Cardiac septum (tissue), 1 donor: ENCODE data around the gene WDR76. TPM values are rescaled to one million over a fixed set of nuclear protein-coding genes. Genes with fewer than 3 reads are reported as not detected.

Source experiments
- DNase-seq: peaks from one replicate; pipeline ENCODE4 v3.0.0-alpha.2; 2020; ENCODE audit warnings: low spot score
- intact Hi-C: fragments of 100-400 bp; cut with DNase I; formaldehyde crosslinking; loops from one replicate; pipeline ENCODE4 v1.14.0; 2022
- total RNA-seq: library from RNA; stranded (reverse); fragmentation: NEBNext Ultra II Directional; extraction: Animal tissue kit (Norgen Biotek cat#: 25700); gene quantifications from one replicate; pipeline ENCODE4 v1.2.1, GENCODE V29; 2021
- donor health status: DM: no; HTN: no; CAD: no.

The WDR76 gene
- total RNA-seq, 1 donor from 2014 or later, result 0.97 TPM

DNA sequence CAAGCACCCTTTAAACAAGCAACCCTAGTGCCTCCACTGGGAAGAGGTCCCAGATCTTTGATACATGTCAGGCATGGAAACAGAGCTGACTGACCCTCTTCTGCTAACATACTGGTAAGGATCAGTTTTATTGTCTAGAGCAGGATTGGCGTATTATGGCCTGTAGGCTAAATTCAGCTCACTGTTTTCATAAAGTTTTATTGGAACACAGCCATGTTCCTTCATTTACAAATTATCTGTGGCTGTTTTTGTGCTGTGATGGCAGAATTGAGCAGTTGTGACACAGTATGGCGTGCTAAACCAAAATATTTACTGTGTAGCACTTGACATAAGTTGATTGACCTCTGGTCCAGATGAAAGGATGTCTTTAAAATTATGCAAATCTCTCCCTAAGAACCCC lies 45.0 kb downstream of the WDR76 start:
- intact Hi-C loops, result loop anchor here (5.0 kb wide), 1 partner anchor 195 kb away; no protein-coding TSS in a partner anchor

DNA sequence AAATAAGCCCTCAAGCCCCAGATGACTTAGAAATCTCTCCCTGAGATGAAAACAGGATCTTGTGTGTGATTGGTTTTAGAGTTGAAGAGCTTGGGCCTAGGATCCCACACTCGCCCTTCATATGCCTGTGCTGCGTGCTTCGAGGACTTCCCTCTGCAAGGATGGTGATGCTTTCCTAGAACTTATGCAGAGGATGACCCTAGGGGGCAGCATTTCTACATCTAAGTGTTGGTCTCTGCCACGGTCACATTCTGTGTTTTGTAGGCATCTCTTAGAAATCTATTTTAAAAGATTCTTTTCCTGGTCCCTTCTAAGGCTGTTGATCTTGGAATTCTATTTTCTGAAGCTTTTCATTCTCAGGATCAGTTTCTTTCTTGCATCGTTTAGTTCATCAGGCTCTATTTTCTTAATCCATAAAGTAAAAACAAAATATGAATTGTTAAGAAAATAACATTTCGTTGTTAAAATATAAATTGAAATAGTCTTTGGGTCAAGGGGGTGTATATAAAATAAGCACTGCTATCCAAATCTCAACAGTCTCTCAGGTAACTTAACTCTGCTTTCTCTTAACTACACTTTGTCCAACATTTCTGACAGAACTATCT lies 45.7 kb downstream of the WDR76 start:
- no peak for DNase-seq
- intact Hi-C loops, result loop anchor here (5.0 kb wide), 1 partner anchor 195 kb away; no protein-coding TSS in a partner anchor

More for the DNA sequence above, 45.0 kb downstream of the WDR76 start:
- no peak for DNase-seq

DNA sequence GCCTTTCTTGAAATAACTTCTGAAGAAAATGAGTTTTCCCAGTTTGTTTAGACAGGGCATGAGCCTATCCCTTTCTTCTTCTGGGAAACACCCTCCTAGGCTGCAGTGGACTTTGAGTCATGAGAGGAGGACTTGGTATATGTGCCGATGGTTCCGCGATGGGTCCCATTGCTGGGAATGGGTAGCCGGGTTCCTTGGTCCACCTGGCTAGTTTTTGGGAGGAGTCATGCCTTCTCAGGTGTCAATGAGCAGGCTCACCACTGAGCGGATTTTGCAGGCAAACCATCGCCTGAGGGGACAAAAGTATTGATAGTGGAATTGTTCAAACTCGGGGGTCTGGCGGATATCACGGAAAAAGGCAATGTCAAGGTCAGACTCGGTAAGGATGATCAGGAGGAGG lies 46.8 kb downstream of the WDR76 start:
- intact Hi-C loops, result loop anchor here (5.0 kb wide), 1 partner anchor 194 kb away; no protein-coding TSS in a partner anchor
- no peak for DNase-seq

DNA sequence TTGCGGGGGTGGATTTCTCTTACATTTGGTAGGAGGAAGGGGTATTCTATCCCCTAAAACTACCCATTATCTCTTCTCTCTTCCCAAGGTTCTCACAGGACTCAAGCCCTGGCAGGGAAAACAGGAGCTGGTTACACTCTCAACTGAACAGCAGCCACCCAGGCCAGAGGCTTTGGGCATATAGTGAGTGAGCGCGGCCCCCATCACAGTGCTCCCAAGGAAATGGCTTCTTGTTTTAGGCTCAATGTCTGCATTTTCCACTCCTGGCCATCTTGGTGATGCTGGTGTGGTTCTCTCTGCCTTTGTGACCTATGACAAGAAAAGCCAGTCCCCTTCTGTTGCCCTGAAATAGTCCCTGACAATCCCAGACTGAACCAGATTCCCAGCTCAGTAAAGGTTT lies 50.1 kb downstream of the WDR76 start:
- intact Hi-C loops, result loop anchor here (1.0 to 5.0 kb wide), 2 partner anchors 17 to 35 kb away; no protein-coding TSS in a partner anchor
- DNase-seq, result no peak

DNA sequence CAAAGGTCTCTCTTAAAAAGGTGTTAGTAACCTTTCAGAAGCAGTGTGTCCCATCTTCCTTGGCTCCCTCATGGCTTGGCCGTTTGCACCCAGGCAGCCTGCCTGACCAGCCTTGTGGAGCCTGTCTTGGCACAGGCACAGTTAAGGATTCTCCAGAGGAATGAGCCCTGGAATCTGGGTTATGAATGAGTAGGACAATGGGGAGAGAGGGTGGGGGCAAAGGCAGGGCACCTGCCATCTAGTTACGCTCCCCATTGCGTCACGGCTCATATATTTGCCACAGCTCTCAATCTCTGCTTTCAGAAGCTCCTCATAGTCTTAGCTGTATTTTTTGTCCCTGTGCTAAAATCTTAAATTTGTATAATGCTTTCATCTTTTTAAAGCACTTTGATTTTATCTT lies 50.6 kb downstream of the WDR76 start:
- no peak for DNase-seq
- intact Hi-C loops, result loop anchor here (1.0 to 5.0 kb wide), 2 partner anchors 17 to 35 kb away; no protein-coding TSS in a partner anchor

DNA sequence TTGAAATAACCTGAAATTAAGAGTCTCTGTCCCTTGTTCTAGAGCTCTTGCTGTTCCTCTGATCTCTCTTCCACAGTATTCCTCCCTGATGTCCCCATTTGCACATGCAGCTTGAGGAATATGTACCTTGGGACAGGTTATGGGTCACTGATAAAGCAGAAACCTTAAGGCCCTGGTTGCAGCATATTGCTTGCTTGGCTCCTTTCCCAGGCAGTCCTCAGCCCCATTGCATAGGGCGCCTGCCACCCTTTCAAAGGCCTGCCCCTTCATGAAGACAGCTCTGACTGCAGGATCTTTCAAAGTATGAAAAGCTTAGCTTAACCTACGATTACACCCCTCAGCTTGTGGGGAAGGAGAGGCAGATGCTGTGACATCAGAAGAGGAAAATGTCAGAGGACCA lies 51.6 kb downstream of the WDR76 start:
- no peak for DNase-seq
- intact Hi-C loops, result loop anchor here (5.0 kb wide), 1 partner anchor 34 kb away; no protein-coding TSS in a partner anchor

DNA sequence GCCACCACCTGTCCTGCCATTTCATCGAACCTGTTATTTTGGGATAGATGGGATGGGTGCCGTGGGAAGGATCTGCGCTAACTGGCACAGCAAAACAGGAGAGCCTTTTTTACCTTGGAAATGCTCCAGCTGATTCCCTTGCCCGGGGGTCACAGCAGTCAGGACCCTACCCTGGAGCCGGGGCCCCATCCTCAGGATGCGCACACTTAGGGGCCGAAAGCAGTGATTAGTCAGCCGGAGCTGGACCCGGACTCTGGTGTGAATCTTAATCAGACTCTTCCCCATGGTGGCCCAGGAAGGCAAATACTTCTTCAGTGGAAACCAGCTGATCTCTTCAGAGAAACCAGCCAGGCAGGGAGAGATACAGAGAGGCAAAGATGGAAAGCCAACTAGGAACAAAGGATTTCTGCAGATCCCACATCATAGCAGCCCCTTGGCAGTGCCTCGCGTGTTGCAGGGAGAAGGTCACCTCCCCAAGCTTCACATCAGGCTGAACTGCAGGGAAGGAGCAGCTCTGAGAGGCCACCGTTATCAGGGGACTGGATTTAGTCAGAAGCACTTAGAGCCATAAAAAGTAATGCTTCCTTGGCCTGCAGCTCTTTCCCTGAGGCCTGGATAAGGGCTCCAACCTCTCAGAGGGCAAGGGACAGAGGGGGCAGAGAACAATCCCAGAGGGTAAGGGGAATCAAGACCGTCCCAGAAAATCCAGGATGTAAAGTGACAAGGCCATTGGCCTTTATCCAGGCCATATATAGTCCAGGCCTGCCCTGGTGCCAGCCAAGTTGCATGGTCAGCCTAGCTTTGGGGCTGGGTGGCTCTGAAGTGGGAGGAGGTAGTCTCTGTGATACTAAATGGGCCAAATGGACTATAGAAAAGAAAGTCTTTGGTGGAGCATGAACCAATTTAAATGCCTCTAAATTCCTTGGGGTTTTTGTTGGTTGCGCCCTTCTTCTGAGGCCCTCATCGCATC lies 52.9 kb downstream of the WDR76 start:
- DNase-seq, result peak; percentile 76
- intact Hi-C loops, result loop anchor here (5.0 kb wide), 1 partner anchor 33 kb away; no protein-coding TSS in a partner anchor

DNA sequence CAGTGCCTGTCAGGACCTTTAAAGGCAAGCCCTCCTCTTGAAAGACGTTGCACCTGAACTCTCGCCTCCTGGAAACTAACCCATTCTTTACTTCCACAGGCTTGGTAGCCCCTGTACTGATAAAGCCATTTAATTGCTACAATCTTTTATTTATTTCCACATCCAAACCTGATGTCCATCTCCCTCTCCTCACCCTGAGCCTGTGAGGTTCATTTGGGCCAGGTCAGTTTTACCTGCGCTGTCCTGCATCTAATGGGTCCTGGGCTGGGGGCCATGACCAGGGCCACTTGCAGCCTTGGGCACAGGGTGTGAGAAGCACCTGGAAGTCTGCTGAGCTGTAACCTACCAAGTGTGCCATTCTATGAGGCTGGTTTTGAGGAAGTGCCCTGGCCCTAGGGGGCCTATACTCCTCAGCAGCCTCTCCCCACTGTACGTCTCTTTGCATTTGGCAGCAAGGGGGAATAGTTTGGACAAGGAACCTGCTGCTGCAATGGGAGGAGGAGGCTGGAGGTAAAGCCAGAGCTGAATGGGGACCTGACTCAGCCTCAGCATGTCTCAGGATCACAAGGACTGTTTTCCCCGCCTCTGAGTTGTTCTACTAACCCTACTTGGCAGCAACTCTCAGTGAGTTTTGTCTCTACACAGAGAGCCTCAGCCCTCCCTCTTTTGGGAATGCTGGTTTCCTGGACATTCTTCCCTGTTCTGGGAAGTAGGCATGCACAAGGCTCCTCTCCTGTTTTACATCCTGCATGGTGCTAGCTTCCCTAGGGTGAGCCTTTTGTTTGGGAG lies 53.8 kb downstream of the WDR76 start:
- intact Hi-C loops, result no loop called here
- DNase-seq, result peak; percentile 71

DNA sequence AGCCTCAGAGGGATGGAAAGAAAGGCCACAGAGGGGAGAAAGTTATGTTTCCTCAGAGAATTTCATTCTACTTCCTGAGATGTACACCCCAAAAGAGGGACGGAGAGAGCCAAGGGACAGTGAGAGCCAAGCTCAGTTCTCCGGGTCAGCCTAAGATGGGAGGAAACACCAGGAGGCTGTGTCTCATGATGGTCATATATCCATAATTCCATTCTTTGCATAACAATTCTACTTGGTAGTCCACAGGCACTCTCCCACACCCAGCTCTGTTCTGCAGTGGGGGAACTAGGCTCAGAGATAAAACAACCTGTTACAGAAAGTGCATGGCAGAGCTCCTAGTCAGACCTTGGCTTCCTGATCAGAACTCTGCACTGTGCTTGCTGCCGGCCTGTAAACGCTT lies 54.4 kb downstream of the WDR76 start:
- intact Hi-C loops, result no loop called here
- DNase-seq, result peak; percentile 65

DNA sequence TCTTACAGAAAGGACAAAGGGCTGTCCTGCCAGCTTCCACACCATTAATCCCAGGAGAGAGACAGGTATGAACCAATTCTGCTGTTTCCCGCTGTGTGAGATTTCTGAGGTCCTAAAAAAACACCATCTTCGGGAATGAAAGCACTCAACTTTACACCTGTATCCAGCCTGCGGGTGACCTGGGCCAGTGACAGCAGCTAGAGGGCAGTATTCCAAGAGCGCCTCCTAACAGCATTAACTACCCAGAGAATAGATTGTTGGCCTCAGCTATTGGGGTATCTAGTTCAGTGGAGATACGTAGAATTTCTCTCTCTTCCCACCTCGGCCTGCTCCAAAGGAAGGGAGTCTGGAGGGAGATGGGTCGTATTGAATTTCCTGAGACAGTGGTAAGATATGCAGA lies 55.1 kb downstream of the WDR76 start:
- peak; percentile 35 for DNase-seq
- intact Hi-C loops, result no loop called here

DNA sequence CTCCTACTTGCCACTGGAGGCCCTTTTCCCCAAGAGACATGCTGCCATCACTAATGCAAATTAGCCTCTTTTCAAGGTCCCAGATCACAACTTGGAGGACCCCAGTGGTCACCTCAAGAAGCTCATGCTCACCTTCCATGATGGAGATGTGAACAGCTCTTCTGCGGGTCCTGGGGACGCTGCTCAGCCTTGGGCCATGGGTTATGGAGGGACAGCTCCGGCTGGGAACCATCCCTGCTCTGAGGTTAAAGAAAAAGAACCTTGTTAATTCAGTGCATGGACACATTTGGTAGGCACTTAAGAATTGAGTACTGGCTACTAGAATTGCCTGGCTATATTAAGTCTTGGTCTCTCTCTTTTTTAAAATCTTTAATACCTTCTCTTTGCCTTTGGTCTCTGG lies 56.8 kb downstream of the WDR76 start:
- intact Hi-C loops, result no loop called here
- peak; percentile 14 for DNase-seq

DNA sequence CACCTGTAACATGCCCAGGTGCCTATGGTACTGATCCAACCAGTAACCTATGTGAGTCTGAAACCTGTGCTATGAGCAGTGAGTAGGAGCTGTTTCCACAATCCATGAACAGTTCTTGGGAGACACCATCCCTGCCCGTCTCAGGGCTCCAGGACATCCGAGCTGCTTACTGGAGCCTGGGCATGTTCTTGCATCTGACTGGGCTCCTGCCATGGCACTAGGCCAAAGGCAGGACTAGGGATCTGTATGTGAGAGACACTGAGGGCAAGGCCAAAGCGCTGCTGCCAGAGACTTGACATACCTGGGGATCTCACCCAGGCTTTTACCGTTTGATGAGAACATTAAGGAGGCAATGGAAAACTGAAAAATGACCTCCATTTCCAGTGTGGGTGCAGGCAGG lies 59.8 kb downstream of the WDR76 start:
- DNase-seq, result peak; percentile 17
- intact Hi-C loops, result no loop called here

DNA sequence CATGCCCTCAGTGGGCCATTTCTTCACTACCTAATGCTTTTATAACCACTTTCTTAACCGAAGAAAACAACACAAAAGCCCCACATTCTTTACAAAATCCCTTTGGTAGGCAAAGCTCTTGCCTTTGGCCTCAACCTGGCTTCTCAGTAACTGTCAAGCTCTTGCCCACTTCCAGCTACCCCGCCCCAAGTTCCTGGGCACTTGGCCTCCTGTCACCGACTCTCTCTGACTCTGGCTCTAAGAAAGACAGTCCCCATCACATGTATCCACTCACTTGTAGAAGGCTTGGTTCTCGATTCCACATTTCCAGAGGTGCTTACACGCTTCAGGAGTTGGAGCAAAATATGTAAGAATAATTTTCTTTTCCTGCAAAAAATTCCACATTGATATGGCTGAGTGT lies 61.1 kb downstream of the WDR76 start:
- DNase-seq, result peak; percentile 63
- intact Hi-C loops, result no loop called here

DNA sequence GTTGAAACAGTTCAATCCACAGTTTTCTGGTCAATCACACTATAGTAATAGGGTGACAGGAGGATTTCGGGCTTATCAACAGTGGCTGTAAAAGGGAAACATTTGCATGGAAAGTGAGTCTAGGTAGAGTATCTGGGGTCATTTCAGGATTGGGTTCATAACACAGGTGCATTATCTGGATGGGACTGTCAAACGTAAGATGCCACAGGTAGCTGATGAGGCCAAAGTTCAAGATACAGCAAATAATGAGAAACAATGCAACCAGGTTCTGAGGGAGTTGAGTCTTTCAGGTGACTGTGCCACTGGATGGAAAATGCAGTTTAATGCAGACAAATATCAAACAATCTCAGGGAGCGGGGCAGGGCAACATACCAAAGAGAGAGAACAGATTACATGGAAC lies 62.2 kb downstream of the WDR76 start:
- intact Hi-C loops, result no loop called here
- peak; percentile 1 for DNase-seq

DNA sequence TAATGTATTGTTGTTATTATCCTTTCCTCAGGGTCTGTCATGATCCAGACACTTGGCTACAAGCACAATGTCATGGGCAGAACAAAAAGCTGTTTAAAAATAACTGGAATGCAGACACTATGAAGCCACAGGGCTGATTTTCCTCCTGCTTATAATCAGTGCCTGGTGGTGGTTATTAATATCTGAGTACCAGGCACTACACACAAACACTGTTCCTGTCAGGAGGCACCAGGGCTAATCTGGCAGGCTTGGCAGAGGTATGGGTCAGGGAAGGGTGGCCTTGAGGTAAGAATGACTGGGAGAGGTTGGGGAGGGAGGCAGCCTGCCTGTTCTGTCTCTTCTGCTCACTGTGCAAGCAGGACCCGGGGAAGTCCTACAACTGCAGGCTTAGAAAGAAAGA lies 67.2 kb downstream of the WDR76 start:
- peak; percentile 82 for DNase-seq
- intact Hi-C loops, result loop anchor here (1.0 kb wide), 1 partner anchor 17 kb away; no protein-coding TSS in a partner anchor

DNA sequence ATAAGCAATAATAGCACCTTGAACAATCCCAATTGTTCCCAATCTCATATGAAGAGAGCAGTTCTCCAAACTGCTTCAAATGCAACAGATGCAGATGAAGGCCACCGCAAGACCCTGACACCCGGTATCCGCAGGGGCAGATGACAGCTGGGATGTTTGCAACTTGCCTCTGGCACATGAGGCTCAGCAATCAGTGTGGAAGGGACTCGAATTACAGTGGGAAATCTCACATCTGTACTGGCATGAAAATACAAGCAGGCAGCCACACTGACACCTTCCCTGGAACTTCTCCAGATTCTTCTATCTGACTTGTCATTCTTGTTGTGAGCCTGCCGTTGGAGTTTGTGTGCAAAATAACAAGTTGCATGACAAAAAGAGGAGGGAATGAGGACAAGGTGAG lies 68.8 kb downstream of the WDR76 start:
- no peak for DNase-seq
- intact Hi-C loops, result no loop called here

DNA sequence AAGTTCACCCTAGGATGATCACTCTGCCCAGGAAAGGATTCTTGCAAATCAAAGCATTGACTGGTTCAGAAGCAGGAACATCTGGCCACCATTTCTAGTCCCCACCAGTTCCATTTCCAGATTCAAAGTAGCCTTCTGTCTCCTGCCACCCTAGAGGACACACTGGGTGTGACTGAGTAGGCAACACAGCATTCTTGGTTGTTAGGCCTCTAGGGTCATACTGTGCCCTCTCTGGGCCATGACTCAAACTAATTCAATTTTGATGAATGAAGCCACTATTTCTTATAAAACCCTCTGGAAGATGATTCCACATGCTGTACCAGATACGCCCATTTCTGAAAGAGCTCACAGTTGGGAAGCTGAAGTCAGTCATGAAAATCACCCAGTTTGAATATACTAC lies 69.7 kb downstream of the WDR76 start:
- intact Hi-C loops, result no loop called here
- DNase-seq, result no peak

DNA sequence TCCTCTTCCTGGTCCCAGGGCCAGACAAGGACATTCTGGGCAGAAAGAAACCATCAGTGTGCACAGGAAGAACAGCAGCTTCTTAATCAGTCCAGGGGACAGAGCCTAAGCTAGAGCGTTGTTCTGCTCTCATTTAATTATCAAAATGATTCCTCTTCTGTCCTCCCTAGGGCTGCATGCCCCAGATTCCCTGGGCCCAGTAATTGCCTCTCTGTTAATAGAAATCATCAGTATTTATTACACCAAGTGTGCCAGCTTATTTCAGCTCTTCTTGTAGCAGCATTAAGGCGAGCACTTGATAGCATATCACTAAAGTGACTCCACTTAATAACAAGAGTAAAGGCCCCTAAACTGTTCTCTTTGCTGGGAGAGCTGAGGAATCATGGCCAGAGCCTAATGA lies 72.1 kb downstream of the WDR76 start:
- intact Hi-C loops, result no loop called here
- DNase-seq, result no peak

DNA sequence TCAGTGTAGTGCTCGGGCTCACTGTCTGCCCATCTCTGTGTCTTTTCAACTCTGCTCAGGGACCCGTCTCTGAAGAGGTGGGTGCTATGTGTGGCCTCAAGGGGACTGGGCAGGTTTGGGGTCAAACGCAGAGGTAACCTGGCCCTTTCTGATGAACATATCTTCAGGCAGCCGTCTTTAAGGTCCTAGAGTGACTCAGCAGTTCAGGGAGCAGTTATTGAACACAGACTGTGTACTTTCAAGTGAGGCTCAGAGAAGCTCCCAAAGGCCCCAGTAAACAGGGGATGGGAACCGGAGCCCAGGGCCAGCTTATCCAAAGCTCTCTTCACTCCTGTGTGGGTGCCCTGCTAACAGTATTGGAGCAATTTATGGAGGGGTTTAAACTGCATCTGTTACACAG lies 73.1 kb downstream of the WDR76 start:
- intact Hi-C loops, result no loop called here

DNA sequence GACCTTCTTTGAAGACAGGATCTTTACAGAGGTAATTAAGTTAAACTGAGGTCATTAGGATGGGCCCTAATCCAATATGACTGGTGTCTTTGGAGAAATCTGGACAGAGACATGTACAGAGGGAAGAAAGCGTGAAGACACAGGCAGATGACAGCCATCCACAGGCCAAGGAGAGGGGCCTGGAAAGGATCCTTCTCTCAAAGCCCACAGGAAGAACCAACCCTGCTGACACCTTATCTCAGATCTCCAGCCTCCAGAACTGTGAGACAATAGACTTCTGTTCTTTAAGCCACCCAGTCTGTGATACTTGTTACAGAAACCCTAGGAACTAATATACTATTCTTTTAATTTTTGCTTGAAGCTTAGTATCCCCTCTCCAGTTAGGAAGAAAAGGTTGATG lies 74.2 kb downstream of the WDR76 start:
- DNase-seq, result no peak
- intact Hi-C loops, result no loop called here

More for the DNA sequence above, 73.1 kb downstream of the WDR76 start:
- no peak for DNase-seq
